MM.1S (cell line): ENCODE measurements around the gene CCDC117.

Experiments used
- EZH2 ChIP-seq: fragments of 300-600 bp; sonication (generic); optimal IDR thresholded peaks from 2 replicates; pipeline ENCODE3; 2017; ENCODE audit warnings: low read depth, mild to moderate bottlenecking, antibody characterized with exemption, low read length, mixed read lengths
- TF ChIP-seq, protein P1 (sequence below): fragments of 300-600 bp; sonication (generic); IDR thresholded peaks from 2 replicates; pipeline ENCODE4 v1.5.1; 2016; ENCODE audit warnings: antibody characterized with exemption, low read length, mixed read lengths

DNA sequence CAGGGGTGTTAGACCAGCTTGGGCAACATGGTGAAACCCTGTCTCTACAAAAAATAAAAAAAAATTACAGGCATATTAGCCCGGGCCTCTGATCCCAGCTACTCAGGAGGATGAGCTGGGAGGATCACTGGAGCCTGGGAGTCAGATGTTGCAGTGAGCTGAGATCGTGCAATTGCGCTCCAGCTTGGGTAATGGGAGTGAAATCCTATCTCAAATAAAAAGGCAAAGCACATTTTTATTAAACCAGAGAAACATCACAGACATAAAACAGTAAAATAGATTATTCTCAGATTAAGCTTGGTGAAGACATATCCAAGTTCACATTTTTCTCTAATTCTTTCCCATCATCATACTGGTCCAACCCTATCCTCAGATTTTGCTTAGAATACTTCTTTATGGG, 57.9 kb downstream of the CCDC117 start:
- TF ChIP-seq, protein P1, sequence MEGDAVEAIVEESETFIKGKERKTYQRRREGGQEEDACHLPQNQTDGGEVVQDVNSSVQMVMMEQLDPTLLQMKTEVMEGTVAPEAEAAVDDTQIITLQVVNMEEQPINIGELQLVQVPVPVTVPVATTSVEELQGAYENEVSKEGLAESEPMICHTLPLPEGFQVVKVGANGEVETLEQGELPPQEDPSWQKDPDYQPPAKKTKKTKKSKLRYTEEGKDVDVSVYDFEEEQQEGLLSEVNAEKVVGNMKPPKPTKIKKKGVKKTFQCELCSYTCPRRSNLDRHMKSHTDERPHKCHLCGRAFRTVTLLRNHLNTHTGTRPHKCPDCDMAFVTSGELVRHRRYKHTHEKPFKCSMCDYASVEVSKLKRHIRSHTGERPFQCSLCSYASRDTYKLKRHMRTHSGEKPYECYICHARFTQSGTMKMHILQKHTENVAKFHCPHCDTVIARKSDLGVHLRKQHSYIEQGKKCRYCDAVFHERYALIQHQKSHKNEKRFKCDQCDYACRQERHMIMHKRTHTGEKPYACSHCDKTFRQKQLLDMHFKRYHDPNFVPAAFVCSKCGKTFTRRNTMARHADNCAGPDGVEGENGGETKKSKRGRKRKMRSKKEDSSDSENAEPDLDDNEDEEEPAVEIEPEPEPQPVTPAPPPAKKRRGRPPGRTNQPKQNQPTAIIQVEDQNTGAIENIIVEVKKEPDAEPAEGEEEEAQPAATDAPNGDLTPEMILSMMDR = no peak
- no peak for TF ChIP-seq EZH2
